GM18858 (cell line): Measurements from ENCODE around the gene SQSTM1.
"Not testable (repeated sequence)": the region's sequence is repeated elsewhere in the genome, so short reads cannot be mapped to it uniquely, and the experiment has no call there.

Experiments used
- ATAC-seq: cut with Tn5 transposase; IDR thresholded peaks from one replicate; pipeline ENCODE4 v1.9.1; 2021; ENCODE audit not compliant: unreplicated experiment

SQSTM1 gene

DNA sequence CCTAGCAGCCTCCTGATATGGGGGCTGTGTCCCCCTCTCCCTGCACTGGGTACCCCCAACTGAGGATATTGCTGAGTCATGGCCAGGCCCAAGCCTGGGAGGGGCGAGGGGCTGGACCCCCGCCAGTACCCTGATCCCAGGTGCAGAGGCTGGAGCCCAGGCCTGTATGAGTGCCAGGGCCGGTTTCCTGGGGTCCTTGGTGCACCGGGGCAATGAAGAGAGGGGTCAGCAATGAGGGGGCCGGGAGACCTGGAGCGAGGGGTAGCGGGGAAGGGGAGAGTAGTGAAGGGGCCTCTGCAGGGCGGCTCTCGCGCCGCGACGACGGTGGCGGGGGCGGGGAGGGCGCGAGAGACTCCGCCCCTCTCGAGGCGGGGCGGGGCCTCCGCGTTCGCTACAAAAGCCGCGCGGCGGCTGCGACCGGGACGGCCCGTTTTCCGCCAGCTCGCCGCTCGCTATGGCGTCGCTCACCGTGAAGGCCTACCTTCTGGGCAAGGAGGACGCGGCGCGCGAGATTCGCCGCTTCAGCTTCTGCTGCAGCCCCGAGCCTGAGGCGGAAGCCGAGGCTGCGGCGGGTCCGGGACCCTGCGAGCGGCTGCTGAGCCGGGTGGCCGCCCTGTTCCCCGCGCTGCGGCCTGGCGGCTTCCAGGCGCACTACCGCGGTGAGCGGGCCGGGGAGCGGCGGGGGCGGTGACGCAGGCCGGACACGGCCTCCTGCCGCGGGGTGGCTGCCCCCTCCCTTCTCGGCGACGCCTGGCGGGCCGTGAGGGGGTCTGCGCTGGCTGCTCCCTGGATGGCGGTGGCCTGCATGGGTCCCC is at the start of gene SQSTM1:
SQSTM1 (plus strand) TSS at position 423 of the 815 bp plus-strand sequence; CDS start at position 455, 32 bp downstream.
- peak; percentile 30 for ATAC-seq

DNA sequence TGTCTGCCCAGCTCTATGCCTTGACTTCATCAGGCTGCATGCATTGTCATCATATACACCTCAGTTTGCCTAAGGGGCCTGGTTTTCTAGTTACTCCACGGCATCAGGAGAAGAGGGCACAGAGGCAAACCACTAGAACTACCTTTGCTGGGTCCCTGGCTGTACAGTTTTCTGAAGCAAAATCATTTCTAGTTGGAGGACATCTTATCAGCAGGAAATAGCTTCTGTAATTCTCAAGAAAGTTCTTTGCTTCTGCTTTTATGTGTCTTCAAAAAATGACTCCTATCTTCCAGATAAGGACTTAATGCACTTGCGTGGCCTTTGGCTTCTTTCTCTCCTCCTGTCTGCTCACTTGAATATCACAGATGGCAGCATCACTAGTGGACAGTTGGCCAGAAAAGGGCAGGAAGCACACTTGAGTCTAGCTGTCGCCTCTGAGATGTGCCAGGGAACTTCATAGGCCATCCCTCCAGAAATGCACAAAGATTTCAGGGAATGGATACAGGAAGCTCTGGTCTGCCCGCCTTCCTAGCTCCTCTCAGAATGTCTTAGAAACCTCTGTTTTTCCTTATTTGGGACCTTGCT is 49.3 kb upstream of the SQSTM1 start:
- no peak for ATAC-seq

DNA sequence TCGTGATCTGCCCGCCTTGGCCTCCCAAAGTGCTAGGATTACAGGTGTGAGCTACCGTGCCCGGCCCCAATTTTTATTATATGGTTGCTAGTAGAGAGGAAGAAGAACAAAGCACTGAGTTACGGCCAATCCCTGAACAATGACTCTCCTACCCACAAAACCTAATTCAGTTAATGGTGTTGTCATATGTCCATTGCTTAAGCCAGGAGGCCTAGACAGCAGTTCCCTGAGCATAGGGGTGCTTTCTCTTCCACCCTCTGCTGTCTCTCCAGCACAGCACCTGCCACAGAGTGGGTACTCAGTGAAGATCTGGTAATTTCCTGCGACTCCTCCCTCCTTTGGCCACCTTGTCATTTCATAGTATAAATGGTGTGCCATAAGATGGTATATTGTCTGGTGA is 48.4 kb upstream of the SQSTM1 start:
- no peak for ATAC-seq

DNA sequence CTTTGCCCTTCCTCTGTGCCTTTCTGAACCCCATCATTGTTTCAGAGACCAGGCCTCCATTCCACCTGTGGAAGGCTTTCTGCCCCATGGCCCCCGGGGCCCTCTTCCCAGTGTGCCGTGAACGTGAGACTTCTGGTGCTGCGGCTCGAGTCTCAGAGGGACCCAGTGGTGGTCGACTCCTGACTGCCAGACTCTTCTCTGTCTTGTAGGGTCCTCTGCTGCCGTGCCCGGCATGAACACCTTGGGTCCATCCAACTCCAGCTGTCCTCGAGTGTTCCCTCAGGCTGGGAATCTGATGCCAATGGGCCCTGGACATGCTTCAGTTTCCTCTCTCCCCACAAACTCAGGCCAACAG is 47.0 kb upstream of the SQSTM1 start:
- no peak for ATAC-seq

DNA sequence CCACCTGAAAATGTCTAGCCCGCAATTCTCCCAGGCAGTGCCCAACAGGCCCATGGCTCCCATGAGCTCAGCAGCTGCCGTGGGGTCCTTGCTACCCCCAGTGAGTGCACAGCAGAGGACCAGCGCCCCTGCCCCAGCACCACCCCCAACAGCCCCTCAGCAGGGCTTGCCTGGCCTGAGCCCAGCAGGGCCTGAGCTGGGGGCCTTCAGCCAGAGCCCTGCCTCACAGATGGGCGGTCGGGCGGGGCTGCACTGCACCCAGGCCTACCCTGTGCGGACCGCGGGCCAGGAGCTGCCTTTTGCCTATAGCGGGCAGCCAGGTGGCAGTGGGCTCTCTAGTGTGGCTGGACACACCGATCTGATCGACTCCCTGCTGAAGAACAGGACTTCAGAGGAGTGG is 46.3 kb upstream of the SQSTM1 start:
- ATAC-seq: no peak

DNA sequence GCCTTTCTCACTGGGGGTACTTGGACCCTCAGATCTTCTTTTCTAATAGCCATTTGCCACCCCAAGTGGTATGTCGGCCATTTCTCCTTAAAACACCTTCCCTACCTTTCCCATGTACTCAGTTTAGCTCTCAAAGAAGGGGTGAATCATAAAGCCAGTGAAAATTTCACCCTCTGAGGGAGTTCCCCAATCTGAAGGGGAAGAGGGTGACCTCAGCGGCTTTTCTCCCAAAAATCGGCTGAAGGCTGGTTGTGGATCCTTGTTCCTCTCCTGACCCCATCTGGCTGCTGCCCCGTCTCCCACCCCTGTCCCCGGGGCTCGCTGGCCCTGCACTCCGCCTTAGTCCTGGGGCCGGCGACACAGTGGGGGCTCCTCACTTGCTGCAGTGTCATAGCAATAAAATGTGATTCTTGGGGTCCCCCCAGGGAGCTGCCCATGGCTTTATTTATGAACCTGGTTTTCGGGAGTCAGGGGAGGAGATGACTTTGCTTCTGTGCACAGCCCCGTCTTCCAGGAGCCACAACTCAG is 44.2 kb upstream of the SQSTM1 start:
- ATAC-seq: no peak

DNA sequence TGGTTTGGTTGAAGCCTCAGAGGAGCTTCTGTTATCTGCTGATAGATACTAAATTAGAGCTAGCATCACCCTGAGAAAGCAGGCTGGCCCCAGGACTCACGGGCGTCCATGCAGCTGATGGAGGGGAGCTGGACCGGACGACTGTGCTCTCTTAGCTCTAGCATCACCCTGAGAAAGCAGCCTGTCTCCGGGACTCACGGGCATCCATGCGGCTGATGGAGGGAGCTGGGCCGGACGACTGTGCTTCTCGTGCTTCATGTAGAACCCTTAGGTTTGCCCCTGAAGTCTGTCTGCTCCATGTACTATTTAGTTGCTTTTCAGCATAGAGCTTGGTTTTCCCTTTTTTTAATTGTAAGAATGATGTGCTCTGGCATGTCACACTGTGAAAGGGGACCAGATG is 43.2 kb upstream of the SQSTM1 start:
- ATAC-seq: no peak

DNA sequence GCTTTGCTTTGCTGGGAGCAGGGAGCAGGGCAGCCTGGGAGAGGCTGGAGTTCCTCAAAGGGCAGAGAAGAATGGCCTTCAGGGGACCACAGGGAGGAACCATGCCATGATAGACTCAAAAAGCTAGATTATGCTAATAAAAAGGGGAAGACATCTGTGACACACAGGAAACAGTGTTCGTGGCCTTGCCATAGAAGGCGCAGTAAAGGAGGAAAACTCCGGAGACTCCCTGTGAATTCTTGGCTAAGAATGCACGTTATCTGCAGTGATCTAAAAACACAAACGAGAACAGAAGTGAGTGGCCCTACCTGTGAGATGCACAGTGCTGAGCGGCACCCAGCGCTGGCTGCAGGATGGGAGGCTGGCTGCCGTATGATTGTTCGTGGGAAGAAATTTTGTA is 42.8 kb upstream of the SQSTM1 start:
- no peak for ATAC-seq

DNA sequence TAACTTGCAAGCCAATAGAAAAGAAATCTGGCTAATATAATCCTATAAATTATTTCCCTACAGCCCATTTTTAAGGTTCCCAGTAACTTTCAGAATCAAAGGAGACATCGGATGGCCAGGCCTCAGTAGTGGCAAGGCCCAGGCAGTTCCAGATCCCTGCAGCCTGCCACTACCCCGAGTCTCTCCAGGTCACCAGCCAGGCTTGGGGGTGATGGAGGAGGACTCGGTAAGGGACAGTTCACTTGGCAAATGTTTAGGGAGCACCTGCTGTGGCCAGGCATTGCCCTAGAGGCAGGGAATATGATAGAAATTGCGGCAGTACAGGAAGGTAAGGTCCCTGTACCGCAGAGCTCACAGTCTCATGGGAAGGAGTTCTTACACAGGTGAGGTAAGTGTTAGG is 42.1 kb upstream of the SQSTM1 start:
- no peak for ATAC-seq

DNA sequence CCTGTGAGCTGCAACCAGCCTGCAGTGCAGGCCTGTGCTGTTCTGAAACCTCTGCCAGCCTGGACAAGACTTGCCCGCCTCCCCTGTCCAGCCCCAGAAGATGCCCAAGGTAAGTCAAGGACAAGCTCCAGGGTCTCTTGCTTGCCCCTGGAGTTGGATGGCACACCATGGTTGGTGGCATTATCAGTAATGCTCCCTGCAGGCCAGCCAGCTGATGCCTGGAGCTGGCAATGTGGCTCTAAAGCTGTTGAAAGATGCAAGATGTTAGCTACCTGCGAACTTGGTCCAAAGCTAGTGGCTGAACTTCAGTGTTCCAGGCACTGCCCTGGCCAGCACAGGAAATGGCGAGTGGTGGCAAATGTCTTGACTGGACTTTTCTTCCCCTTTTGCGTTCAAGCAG is 40.9 kb upstream of the SQSTM1 start:
- no peak for ATAC-seq

DNA sequence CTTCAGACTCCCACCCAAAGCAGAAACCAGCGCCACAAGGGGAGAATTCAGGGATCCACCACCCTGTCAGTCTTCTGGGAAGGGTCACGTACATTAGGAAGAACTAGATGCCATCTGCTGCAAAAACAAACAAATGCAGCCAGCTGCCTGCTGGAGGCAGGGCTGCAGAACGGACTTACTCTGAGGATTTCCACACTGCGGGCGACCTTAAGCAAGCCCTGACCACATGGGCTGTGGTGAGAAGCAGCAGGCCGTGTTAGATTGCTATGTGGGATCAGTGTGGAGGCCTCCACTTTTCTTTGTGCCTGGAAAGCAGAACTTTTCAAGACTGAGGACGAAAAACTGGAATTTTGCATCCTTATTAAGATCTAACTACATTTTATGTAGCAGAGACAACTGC is 40.3 kb upstream of the SQSTM1 start:
- ATAC-seq: no peak

DNA sequence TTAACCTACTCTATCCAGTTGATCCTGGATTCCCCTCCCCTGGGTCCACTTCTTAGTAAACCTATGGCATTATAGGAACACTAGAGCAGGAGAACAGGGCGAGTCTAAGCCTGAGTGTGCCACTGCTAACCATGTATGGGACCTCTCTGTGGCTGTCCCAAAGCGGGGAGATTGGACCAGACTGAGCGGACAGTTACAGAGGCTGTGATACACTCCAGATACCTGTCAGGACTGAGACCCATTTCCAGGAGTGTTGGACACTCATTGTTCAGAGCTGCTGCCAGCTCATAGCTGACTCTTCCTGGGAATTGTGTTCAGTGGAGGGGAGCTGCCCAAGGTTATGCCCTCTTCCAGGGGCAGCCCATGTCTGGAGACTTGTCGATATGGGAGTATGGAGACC is 38.9 kb upstream of the SQSTM1 start:
- ATAC-seq: no peak

DNA sequence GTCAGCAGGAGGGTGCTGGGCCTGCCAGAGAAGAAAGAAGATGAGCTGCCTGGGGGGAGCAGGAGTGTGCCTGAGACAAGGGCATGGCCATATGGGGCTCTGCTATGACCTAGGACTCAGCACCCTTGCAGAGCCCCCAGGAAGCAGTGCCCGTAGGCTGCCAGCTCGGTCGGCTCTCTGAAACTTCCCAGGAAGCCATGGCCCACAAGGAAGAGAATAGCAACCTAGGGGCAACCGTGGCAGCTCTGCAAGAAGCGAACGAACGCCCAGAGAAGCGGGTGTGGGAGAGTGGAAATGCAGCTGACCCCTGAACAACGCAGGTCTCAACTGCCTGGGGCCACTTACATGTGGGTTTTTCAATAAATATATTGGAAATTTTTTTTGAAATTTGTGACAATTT is 37.6 kb upstream of the SQSTM1 start:
- no peak for ATAC-seq

DNA sequence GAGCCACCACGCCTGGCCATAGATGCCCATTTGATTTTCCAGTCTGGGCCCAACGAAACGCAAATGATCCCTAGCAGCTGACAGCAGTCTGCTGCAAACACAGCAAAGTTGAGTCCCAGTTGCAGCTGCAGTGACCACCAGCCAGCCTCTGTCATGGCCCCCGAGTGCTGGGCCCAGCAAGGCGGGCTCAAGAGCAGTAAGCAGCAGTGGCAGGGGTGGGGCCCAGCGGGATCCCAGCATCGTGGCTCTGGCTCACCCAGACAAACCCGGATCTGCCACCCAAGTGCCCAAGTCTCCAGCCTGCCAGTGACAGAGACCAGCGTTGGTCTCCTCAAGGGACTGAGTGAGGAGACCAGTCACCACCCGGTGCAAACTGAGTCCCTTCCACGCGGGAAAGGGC is 33.8 kb upstream of the SQSTM1 start:
- ATAC-seq: no peak

DNA sequence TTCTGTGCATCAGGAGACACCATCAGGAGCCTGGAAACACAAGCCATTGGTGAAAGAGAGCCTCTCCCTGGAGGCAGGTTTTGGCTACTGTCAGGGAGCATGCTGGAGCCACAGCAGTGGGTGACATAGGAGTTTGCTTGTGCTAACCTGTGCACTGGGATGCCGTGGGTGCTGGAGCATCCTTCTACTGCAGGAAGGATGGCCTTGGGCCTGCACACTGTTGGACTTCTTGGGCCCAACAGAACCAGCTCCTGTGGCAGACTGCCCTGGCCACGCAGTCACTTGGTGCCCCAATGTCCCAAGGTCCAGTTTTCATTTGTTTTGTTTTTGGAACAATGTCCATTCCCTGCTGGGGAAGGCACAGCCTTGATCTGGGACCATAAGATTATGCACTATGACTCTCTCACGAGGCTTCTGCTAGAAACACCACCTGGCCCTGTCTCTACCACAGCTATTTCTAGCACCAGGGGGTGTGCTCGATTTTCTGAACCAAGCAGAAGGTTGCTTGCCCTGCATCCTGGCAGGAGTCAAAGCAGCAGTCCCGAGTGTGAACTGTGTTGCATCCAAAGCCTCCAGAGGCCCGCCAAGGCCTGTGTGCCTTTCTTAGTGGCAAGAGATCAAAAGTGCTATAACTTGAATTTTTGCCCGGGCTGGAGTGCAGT is 32.4 kb upstream of the SQSTM1 start:
- ATAC-seq: no peak

DNA sequence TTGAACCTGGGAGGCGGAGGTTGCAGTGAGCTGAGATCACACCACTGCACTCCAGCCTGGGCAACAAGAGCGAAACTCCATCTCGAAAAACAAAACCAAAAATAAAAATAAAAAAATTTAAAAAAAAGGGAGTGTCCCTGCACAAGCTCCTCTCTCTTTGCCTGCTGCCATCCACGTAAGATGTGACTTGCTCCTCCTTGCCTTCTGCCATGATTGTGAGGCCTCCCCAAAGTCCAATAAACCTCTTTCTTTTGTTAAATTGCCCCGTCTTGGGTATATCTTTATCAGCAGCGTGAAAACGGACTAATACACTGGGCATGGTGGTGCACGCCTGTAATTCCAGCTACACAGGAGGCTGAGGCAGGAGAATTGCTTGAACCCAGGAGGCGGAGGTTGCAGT is 31.4 kb upstream of the SQSTM1 start:
- not testable (repeated sequence) for ATAC-seq

DNA sequence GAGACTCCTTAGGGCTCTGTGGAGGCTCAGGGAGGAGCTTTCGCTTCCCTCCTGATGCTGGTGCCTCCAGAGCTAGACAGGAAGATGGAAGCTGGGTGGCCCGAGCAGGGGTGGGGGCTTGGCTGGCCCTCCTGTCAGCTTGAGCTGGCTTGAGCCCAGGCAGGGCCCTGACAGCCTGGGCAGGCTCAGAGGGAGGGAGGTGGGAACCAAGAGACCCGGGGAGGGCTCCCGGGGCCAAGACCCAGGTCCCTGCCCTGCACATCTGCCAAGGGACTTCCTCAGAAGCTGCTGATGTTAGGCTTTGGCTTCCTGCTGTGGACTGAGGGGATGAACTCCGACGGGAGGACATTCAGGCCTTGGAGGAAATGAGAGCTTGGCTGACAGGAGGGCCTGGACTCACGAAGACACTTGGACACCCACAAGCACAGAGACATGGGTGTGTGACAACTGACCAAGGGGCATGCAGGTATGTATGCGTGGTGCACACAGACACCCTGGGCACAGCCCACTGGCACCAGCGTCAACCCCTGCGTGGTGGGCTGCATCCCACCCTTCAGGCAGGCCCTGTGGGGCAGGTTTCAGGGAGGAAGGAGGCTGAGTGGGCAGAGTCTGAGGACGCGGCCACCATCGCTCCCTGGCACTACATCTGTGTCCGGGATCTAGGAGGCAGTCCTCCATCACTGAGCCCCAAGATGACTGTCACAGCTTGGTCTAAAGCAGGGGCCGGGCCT is 28.7 kb upstream of the SQSTM1 start:
- ATAC-seq: no peak

DNA sequence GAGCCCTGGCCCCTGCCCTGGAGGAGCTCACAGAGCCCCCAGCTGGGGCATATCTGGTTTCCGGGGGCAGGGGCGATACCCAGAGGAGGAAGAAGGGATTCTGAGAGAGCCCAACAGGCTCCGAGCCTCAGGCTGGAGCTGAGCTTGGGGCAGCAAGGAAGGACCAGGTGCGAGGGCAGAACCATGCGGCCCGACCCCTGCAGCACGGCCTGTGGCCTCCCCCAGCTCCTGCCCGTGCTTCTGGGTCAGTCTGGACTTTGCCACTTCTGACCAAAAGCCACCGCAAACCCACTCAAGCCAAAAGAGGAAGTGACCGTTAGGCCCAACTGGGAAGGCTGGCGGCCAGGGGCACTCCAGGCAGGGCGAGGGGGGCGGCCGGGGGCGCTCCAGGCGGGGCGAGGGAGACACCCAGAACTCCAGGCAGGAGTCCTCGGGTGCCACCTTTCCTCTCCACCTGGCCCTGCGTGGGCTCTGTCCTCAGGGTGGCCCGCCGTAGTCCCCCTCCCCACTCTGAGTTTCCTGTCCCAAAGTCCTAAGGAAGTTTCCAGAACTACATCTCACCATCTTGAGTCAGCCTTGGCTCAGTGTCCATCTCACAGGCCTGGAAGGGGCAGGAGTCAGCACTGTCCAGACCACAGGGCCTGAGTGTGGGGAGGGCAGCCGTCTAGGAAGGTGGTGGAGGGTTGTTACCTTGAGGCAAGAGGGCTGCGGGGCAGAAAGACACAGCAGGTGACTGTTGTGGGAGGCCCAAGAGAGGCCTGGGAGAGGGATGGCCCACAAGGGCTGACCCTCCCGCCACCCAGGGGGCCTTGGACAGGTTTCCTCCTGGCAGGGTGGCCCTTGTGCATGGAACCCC is 27.9 kb upstream of the SQSTM1 start:
- ATAC-seq: no peak

DNA sequence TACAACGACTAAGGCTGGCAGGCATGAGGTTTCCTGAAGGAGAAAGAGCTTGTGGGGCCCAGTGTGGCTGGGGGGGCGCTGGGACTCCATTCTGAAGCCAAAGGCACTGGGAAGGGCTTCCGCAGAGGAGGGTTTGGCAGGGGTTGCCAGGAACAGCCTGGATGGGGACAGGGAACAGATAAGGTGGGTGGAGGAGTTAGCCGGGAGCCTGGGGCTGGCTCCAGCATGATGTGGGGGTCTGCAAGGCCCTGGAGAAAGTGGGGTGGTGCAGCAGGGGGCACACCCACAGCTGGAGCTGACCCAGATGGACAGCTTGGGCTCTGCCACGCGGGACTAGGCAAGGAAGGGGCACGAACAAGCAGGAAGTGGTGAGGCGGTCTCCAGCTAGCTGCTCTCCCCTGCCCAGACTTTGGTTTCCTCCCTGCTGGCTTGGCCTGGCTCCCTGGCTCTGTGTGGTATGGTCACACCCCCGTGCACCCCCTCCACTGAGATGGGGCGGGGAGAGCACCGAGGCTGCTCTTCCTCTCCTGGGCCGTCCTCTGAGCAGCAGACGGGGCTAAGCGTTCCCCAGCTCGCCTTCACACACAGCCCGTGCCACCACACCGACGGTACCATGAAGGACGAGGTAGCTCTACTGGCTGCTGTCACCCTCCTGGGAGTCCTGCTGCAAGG is 27.1 kb upstream of the SQSTM1 start, which contains the start of gene LTC4S:
LTC4S (plus strand) TSS at position 519 of the 672 bp plus-strand sequence; CDS start at position 614, 95 bp downstream.
- ATAC-seq: no peak

DNA sequence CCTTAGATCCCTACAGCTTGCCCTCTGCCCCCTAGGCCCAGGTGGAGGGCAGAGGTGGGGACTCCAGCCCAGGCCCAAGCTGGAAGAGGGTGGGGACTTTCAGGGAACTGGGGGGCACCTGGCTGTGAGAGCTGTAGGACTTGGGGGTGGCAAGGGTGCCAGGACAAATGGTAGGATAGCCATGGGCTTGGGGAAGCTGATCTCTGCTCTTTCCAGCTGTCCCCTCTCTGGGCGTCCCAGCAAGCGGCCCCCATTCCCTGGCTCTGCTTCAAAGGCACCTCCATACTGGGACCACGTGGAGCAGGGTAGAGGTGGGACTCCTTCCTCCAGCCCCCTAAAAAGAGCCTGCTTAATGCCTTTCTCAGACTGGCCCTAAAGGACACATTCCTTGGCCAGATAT is 26.5 kb upstream of the SQSTM1 start:
- no peak for ATAC-seq
